NT2/D1 (cell line): ENCODE results near the gene CAV1.

ENCODE experiments used
- YY1 ChIP-seq: IDR thresholded peaks from 2 replicates; pipeline ENCODE4 v1.6.1; 2011; ENCODE audit not compliant: insufficient read length, insufficient read depth
- ZNF274 ChIP-seq: IDR thresholded peaks from 2 replicates; pipeline ENCODE4 v1.6.1; 2011; ENCODE audit warnings: mild to moderate bottlenecking, low read depth, low read length

DNA sequence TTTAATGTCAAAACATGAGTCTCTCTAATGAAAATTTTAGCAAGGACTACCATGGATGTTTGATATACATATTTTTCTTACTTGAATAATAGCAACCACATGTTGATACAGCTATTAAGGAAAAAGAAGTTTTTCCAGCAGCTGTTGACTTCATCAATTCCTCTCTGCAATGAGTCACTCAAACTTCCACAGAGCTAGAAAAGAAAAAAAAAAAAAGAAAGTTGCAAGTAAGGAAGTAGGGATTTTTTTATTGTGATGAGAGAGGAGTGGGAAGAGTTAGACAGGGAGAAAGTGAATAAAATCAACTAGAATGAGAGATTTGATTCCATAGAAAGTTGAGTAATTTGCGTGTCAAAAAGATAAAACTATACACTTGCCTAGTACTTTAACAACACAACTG is 46.2 kb downstream of the CAV1 start:
- no peak for TF ChIP-seq ZNF274
- no peak for TF ChIP-seq YY1
